Choroid plexus epithelial cell (primary cell): ENCODE results near the gene TEX2.
"Not testable (repeated sequence)": the region's sequence is repeated elsewhere in the genome, so short reads cannot be mapped to it uniquely, and the experiment has no call there.

Experiments
- DNase-seq: peaks from one replicate; pipeline ENCODE4 v3.0.0-alpha.2; 2010; ENCODE audit warnings: low read depth
- H3K4me3 ChIP-seq: 2 replicates; pipeline ENCODE4 v1.5.1; 2011; ENCODE audit warnings: low read depth, mild to moderate bottlenecking, control low read depth, low read length, moderate library complexity
- TF ChIP-seq, protein P1 (sequence below): conservative IDR thresholded peaks from 2 replicates; pipeline ENCODE4 v1.5.1; 2011; ENCODE audit warnings: low read depth, mild to moderate bottlenecking, control low read depth, inconsistent platforms, low read length, moderate library complexity

The TEX2 gene

DNA sequence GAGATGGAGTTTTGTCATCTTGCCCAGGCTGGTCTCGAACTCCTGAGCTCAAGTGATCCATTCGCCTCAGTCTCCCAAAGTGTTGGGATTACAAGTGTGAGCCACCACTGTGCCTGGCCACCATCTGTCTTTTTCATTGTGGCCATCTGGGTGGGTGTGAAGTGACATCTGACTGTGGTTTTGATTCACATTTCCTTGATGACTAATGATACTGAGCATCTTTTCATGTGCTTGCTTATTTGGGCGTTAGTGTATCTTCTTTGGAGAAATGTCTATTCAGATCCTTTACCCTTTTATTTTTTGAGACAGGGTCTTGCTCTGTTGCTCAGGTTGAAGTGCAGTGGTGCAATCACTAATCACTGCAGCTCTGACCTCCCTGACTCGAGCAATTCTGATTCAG is 79.2 kb downstream of the TEX2 start:
- H3K4me3 ChIP-seq, result no peak overlapping the region
- peak; percentile 42 for DNase-seq
- TF ChIP-seq, protein P1, sequence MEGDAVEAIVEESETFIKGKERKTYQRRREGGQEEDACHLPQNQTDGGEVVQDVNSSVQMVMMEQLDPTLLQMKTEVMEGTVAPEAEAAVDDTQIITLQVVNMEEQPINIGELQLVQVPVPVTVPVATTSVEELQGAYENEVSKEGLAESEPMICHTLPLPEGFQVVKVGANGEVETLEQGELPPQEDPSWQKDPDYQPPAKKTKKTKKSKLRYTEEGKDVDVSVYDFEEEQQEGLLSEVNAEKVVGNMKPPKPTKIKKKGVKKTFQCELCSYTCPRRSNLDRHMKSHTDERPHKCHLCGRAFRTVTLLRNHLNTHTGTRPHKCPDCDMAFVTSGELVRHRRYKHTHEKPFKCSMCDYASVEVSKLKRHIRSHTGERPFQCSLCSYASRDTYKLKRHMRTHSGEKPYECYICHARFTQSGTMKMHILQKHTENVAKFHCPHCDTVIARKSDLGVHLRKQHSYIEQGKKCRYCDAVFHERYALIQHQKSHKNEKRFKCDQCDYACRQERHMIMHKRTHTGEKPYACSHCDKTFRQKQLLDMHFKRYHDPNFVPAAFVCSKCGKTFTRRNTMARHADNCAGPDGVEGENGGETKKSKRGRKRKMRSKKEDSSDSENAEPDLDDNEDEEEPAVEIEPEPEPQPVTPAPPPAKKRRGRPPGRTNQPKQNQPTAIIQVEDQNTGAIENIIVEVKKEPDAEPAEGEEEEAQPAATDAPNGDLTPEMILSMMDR, result no peak

DNA sequence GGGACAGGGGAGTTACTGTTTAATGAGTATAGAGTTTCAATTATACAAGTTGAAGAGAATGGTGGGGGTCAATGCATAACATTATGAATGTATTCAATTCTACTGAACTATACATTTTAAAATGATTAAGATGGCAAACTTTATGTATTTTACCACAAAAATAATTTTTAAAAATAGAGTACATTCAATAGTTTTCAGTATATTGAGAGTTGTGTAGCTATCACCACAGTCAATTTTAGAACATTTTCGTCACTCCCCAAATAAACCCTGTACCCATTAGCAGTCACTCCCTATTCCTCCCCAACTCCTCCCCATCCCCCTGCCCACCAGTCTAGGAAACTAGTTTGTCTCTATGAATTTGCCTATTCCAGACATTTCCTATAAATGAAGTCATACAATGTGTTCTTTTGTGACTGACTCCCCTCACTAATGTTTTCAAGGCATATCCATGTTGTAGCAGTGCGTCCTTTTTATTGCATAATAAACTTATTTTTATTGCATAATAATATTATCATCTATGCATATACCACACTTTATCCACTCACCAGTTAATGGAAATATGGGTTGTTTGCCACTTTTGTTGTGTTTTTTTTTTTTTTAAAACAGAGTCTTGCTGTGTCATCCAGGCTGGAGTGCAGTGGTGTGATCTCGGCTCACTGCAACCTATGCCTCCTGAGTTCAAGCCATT is 80.6 kb downstream of the TEX2 start:
- DNase-seq, result no peak
- TF ChIP-seq, protein P1, result no peak
- no peak overlapping the region for H3K4me3 ChIP-seq

DNA sequence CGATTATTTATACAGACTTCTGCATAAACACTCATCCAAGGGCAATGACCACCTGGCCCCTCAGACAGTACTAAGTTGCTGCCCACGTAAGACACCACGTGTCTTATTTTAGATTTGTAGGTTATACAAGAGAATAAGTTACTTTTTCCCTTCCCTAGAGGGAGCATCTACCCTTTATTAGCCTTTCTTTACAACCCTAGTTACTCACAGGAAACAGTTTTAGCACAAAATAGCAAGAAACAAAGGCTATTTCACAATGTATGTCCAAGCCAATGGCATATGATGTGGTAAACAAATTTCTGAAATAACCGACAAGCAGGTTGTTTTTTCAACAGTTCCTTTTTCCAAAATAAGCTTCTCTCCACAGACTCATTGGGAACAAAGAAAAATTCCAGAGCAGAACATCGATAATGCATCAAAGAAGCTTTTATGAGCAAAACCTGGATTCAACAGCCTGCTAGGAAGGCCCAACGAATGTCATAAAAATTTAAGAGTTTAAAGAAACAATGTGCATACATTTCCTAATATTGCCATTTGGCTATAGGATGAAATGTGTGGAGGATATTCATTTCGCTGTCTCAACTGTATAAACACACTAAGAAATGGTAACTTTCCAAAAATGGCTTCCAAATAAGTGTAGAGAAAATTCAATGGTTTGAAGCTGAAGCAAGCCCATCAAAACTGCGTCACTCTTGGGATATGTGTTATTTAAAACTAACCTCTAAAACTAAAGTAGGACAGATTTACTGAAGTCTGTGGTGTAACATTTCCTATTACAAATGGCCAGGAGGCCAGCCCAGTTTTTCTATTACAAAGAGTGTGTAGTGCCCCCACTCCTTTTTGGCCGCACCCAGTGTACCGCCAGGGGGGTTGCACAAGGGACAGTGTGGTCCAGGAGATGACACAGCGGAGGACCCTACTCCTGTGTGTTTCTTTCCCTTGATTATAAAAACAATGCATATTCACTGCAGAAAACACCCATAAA is 82.7 kb downstream of the TEX2 start:
- peak; percentile 83 for DNase-seq
- TF ChIP-seq, protein P1, result peak; percentile 44

DNA sequence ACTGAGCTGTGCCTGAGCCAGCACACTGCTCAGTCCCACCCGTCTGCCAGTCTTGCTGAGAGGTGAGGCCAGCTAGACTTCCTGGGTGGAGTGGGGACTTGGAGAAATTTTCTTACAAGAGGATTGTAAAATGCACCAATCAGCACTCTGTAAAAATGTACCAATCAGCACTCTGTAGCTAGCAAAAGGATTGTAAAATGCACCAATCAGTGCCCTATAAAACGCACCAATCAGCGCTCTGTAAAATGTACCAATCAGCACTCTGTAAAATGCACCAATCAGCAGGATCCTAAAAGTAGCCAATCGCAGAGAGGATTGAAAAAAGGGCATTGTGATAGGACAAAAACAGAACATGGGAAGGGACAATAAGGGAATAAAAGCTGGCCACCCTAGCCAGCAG is 84.0 kb downstream of the TEX2 start:
- DNase-seq, H3K4me3 ChIP-seq: not testable (repeated sequence)

More for the DNA sequence above, 82.7 kb downstream of the TEX2 start:
- no peak overlapping the region for H3K4me3 ChIP-seq

DNA sequence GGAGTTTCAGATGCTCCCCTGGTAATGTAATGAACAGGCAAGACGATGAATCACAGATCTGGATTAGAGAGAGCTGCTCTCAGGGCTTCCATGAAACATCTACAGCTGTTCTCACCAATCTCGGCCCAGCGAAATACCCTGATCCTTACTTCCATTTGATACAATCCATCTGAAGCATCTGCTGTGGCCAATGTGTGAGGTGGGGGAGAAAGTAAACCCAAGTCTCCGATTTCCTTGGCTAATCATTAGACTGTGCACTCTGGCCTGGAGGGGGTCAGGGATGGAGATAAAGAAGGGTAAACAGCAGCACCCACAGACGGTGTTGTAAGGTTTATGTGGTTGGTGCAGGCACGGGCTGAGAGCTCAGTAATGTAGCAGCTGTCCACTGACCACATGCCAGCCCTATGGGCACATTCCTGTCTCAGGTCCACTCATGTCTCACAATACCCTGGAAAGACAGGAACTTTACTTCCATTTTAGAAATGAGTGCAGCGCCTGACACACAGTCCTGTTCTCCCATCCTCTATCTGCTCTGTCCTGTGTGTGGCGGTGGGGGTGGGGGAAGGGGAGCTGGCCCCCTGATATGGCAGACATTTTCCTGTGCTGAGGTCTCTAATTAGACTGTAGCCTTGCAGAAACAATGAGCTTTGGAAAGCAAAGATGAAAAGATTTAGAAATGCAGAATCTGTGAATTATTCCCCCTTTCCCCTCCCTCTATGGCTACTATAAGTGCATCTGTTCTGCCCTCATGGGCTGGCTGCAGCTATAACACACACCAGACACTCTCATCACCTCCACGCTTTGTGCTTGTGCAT is 84.8 kb downstream of the TEX2 start:
- TF ChIP-seq, protein P1, result no peak
- no peak for DNase-seq
- no peak overlapping the region for H3K4me3 ChIP-seq

DNA sequence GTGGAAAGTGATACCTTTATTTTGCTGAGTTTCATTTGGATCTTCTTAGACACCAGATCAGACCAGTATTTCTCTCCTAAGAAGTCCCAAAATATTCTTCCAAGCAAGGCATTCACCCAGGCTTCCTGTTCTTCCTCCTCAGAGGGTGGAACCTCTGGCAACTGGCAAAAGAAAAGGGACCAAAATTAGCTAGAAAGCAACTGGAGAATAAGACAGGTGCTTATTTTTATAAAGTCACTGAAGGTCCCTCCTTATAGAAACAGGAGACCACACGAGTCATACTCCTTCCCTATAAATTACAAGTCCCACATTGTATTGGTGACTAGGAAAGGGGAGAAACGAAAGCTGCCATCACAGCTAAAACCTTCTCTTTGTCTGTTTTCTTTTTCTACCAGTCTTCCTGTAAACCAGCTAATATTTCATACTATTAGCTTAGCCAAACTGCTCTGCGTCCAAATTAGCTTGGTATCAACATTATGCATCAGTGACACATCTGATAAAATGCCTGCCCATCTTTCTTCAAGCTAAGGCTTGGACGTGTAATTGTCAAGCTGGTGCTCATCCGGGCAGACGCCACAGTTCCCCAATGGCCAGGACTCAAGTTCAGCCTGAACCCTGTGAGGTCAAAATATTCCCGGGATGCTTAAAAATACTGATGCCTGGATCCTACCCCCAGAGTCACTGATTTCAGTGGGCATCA is 85.6 kb downstream of the TEX2 start:
- no peak for DNase-seq
- no peak overlapping the region for H3K4me3 ChIP-seq
- TF ChIP-seq, protein P1, result no peak

DNA sequence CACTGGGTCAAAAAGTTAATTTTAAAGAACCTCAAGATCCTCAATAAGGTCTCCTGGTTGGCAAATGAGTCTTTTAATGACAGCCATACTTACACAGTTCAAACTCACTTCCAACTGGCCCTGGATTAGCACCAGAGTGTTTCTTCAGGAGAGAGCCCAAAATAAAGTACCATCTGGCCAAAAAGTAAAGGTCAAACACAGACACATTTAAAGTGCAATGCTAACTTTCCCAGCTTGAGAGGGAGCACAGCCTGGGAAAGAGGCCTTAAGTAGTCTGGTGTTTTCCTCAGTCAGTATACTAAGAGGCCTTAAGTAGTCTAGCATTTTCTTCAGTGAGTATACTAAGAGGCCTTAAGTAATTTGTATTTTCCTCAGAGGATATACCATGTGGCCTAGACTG is 86.5 kb downstream of the TEX2 start:
- DNase-seq, result no peak
- TF ChIP-seq, protein P1, result no peak
- no peak overlapping the region for H3K4me3 ChIP-seq
